NOMO-1 treated with DMSO at 0.1 percent for 48 hours (cell line): Measurements from ENCODE around the gene PCDH15.

Experiments
- DNase-seq: peaks from one replicate; lab custom pipeline; 2025; ENCODE audit not compliant: unreplicated experiment; lab: John Stamatoyannopoulos, UW

PCDH15 gene

GRCh38 chr10:54800741-54801421 lies at the start of gene PCDH15:
TSS of gene PCDH15 (minus strand) at chr10:54801231. CDS start at chr10:54664262, 136,969 bp downstream.
- no peak for DNase-seq

- DNase-seq: no peak
Measured at GRCh38 chr10:54843932-54844331, 42.9 kb upstream of the PCDH15 start.

- DNase-seq: no peak
Measured at GRCh38 chr10:54843085-54843646, 42.1 kb upstream of the PCDH15 start.

- no peak for DNase-seq
Measured at GRCh38 chr10:54837479-54837878, 36.4 kb upstream of the PCDH15 start.

- no peak for DNase-seq
Measured at GRCh38 chr10:54833029-54833428, 32.0 kb upstream of the PCDH15 start.

GRCh38 chr10:54826994-54827560 lies 26.0 kb upstream of the PCDH15 start:
- DNase-seq: no peak

GRCh38 chr10:54815583-54815982 lies 14.6 kb upstream of the PCDH15 start:
- DNase-seq: no peak

GRCh38 chr10:54808186-54808935 lies 7.3 kb upstream of the PCDH15 start:
- DNase-seq: no peak

GRCh38 chr10:54799506-54799905 lies 1.5 kb downstream of the PCDH15 start:
- DNase-seq: no peak

GRCh38 chr10:54797636-54798321 lies 3.3 kb downstream of the PCDH15 start:
- no peak for DNase-seq

- no peak for DNase-seq
Measured at GRCh38 chr10:54796881-54797280, 4.2 kb downstream of the PCDH15 start.

GRCh38 chr10:54776622-54777021 lies 24.4 kb downstream of the PCDH15 start:
- no peak for DNase-seq

GRCh38 chr10:54772468-54773122 lies 28.4 kb downstream of the PCDH15 start:
- DNase-seq: no peak

GRCh38 chr10:54769051-54769450 lies 32.0 kb downstream of the PCDH15 start:
- no peak for DNase-seq

GRCh38 chr10:54758791-54759190 lies 42.2 kb downstream of the PCDH15 start:
- DNase-seq: no peak

- DNase-seq: no peak
Measured at GRCh38 chr10:54749623-54750022, 51.4 kb downstream of the PCDH15 start.

GRCh38 chr10:54745436-54745835 lies 55.6 kb downstream of the PCDH15 start:
- no peak for DNase-seq

GRCh38 chr10:54742416-54742815 lies 58.6 kb downstream of the PCDH15 start:
- DNase-seq: no peak

- DNase-seq: no peak
Measured at GRCh38 chr10:54728511-54728910, 72.5 kb downstream of the PCDH15 start.

- DNase-seq: no peak
Measured at GRCh38 chr10:54722075-54722474, 79.0 kb downstream of the PCDH15 start.

GRCh38 chr10:54710918-54711317 lies 90.1 kb downstream of the PCDH15 start:
- DNase-seq: no peak
